Hepatocyte (in vitro differentiated cells): Measurements from ENCODE around the gene PTPRD. TPM values are rescaled to one million over a fixed set of nuclear protein-coding genes. Genes with fewer than 3 reads are reported as not detected.

Source experiments
- DNase-seq: peaks from one replicate; pipeline ENCODE4 v3.0.0-alpha.2; 2016; ENCODE audit warnings: low spot score
- H2AFZ ChIP-seq: fragments of 200-600 bp; sonication (generic); 2 replicates; pipeline ENCODE4 v1.6.0; 2016; ENCODE audit warnings: antibody characterized with exemption, mild to moderate bottlenecking
- H3K27ac ChIP-seq: fragments of 200-600 bp; sonication (generic); 2 replicates; pipeline ENCODE4 v1.5.1; 2016; ENCODE audit warnings: mild to moderate bottlenecking
- H3K27me3 ChIP-seq: fragments of 200-600 bp; sonication (generic); 2 replicates; pipeline ENCODE4 v1.6.1; 2016
- H3K36me3 ChIP-seq: fragments of 200-600 bp; sonication (generic); replicated peaks from 2 replicates; pipeline ENCODE4 v1.5.1; 2016; ENCODE audit warnings: low read depth; ENCODE audit not compliant: insufficient read depth
- H3K4me1 ChIP-seq: fragments of 200-600 bp; sonication (generic); 2 replicates; pipeline ENCODE4 v1.5.1; 2016; ENCODE audit warnings: mild to moderate bottlenecking, moderate library complexity; ENCODE audit not compliant: insufficient read depth
- H3K4me2 ChIP-seq: fragments of 200-600 bp; sonication (generic); 2 replicates; pipeline ENCODE4 v1.6.0; 2016
- H3K4me3 ChIP-seq: fragments of 200-600 bp; sonication (generic); 2 replicates; pipeline ENCODE4 v1.5.1; 2016; ENCODE audit warnings: mild to moderate bottlenecking
- H3K79me2 ChIP-seq: fragments of 200-600 bp; sonication (generic); 2 replicates; pipeline ENCODE4 v1.6.0; 2017; ENCODE audit warnings: mild to moderate bottlenecking
- H3K9me2 ChIP-seq: fragments of 200-600 bp; sonication (generic); replicated peaks from 2 replicates; pipeline ENCODE4 v1.6.0; 2017; ENCODE audit warnings: mild to moderate bottlenecking; ENCODE audit not compliant: insufficient read depth
- H3K9me3 ChIP-seq: fragments of 200-600 bp; sonication (generic); 2 replicates; pipeline ENCODE4 v1.5.1; 2016; ENCODE audit warnings: low read depth, mild to moderate bottlenecking
- H4K20me1 ChIP-seq: fragments of 200-600 bp; sonication (generic); 2 replicates; pipeline ENCODE4 v1.6.0; 2016; ENCODE audit warnings: mild to moderate bottlenecking; ENCODE audit not compliant: insufficient read depth, poor library complexity, severe bottlenecking
- CTCF ChIP-seq: fragments of 200-600 bp; sonication (generic); IDR thresholded peaks from 2 replicates; pipeline ENCODE4 v1.5.1; 2016; ENCODE audit warnings: antibody characterized with exemption, mild to moderate bottlenecking; ENCODE audit not compliant: poor library complexity
- EZH2 ChIP-seq: fragments of 200-600 bp; sonication (generic); IDR thresholded peaks from 2 replicates; pipeline ENCODE4 v1.6.1; 2016; ENCODE audit warnings: antibody characterized with exemption, mild to moderate bottlenecking, borderline replicate concordance
- EZH2phosphoT487 ChIP-seq: fragments of 200-600 bp; sonication (generic); IDR thresholded peaks from one replicate; pipeline ENCODE4 v1.6.1; 2018; ENCODE audit warnings: antibody characterized with exemption, mild to moderate bottlenecking, low read depth, moderate library complexity; ENCODE audit not compliant: unreplicated experiment, severe bottlenecking
- WGBS: methylation state at CpG from one replicate; pipeline ENCODE4 v1.1.6; 2016; ENCODE audit warnings: low lambda C conversion rate; ENCODE audit errors: missing lambda C conversion rate; 5-methylcytosine and 5-hydroxymethylcytosine counted together
- polyA plus RNA-seq: library from polyadenylated mRNA; unstranded; fragments of >200 nt; fragmentation: Nextera tagmentation; extraction: Ambion mirVana; gene quantifications from 2 replicates; pipeline ENCODE4 v1.2.1, GENCODE V29; 2016
- total RNA-seq: library from RNA; depleted of rRNA; stranded (reverse); fragments of >200 nt; gene quantifications from 2 replicates; pipeline ENCODE4 v1.2.3, GENCODE V29; 2014

PTPRD gene
- total and polyA plus RNA-seq, 2 experiments from 2014 or later = 6.5 to 77.6 TPM

GRCh38 chr9:8644571-8644970 is 1968.2 kb downstream of the PTPRD start:
- H2AFZ ChIP-seq = no peak overlapping the region
- no peaks in the 10 kb centered on the region for H3K4me1 ChIP-seq
- no peaks in the 10 kb centered on the region for H3K27me3 ChIP-seq
- no peaks in the 10 kb centered on the region for H3K79me2 ChIP-seq
- 94% methylated on average over 10 of the region's 10 CpGs for WGBS
- H3K9me3 ChIP-seq = no peaks in the 10 kb centered on the region
- H3K36me3 ChIP-seq = no peaks in the 10 kb centered on the region
- H4K20me1 ChIP-seq = no peaks in the 10 kb centered on the region
- DNase-seq = no peak
- no peaks in the 10 kb centered on the region for H3K9me2 ChIP-seq
- H3K4me2 ChIP-seq = no peak overlapping the region
- TF ChIP-seq EZH2phosphoT487 = no peak
- TF ChIP-seq EZH2 = no peak
- no peak for TF ChIP-seq CTCF
- no peak overlapping the region for H3K4me3 ChIP-seq
- H3K27ac ChIP-seq = no peak overlapping the region

- Histone ChIP-seq H3K27ac (no peak overlapping the region), H3K4me3 (no peak overlapping the region), H3K79me2 (no peaks in the 10 kb centered on the region), H3K9me3 (no peaks in the 10 kb centered on the region), H3K4me2 (no peak overlapping the region), H3K4me1 (no peaks in the 10 kb centered on the region), H4K20me1 (no peaks in the 10 kb centered on the region), H3K9me2 (no peaks in the 10 kb centered on the region), H3K36me3 (no peaks in the 10 kb centered on the region), H2AFZ (no peak overlapping the region), H3K27me3 (no peaks in the 10 kb centered on the region)
- WGBS = 88% methylated on average over 5 of the region's 5 CpGs
- no peak for DNase-seq
- TF ChIP-seq EZH2phosphoT487 = no peak
- TF ChIP-seq CTCF = no peak
- TF ChIP-seq EZH2 = no peak
Measured at GRCh38 chr9:8643896-8644295, 1968.9 kb downstream of the PTPRD start.

- Histone ChIP-seq H3K27ac (no peak overlapping the region), H3K4me1 (no peaks in the 10 kb centered on the region), H3K4me2 (no peak overlapping the region), H3K79me2 (no peaks in the 10 kb centered on the region), H3K9me2 (no peaks in the 10 kb centered on the region), H3K36me3 (no peaks in the 10 kb centered on the region), H3K4me3 (no peak overlapping the region), H3K9me3 (no peaks in the 10 kb centered on the region), H4K20me1 (no peaks in the 10 kb centered on the region), H3K27me3 (no peaks in the 10 kb centered on the region), H2AFZ (no peak overlapping the region)
- no peak for TF ChIP-seq EZH2
- 97% methylated on average over 6 of the region's 6 CpGs for WGBS
- no peak for DNase-seq
Measured at GRCh38 chr9:8643464-8643863, 1969.3 kb downstream of the PTPRD start.

GRCh38 chr9:8640761-8641160 is 1972.0 kb downstream of the PTPRD start:
- H2AFZ ChIP-seq = no peak overlapping the region
- no peak overlapping the region for H3K27ac ChIP-seq
- no peak overlapping the region for H3K4me3 ChIP-seq
- no peaks in the 10 kb centered on the region for H3K4me1 ChIP-seq
- no peaks in the 10 kb centered on the region for H4K20me1 ChIP-seq
- no peak overlapping the region for H3K4me2 ChIP-seq
- no peaks in the 10 kb centered on the region for H3K36me3 ChIP-seq
- H3K79me2 ChIP-seq = no peaks in the 10 kb centered on the region
- no peaks in the 10 kb centered on the region for H3K9me2 ChIP-seq
- H3K27me3 ChIP-seq = no peaks in the 10 kb centered on the region
- TF ChIP-seq EZH2phosphoT487 = no peak
- no peak for TF ChIP-seq CTCF
- no peak for TF ChIP-seq EZH2
- WGBS = 90% methylated on average over 3 of the region's 3 CpGs
- DNase-seq = no peak
- no peaks in the 10 kb centered on the region for H3K9me3 ChIP-seq
